Measurements from ENCODE around the gene PRR12.

DNA sequence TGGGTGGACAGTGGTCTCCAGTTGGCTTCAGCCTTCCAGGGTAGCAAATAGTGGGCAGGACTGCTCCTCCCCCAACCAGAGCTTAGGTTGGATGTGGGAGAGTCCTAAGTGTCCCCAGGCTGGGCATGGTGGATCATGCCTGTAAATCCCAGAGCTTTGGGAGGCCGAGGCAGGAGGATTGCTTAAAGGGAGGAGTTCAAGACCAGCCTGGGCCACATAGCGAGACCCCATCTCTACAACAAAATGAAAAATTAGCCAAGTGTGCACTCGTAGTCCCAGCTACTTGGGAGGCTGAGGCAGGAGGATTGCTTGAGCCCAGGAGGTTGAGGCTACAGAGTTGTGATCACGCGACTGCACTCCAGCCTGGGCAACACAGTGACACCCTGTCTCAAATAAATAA lies 41.6 kb downstream of the PRR12 start:
- TF ChIP-seq, protein P1, sequence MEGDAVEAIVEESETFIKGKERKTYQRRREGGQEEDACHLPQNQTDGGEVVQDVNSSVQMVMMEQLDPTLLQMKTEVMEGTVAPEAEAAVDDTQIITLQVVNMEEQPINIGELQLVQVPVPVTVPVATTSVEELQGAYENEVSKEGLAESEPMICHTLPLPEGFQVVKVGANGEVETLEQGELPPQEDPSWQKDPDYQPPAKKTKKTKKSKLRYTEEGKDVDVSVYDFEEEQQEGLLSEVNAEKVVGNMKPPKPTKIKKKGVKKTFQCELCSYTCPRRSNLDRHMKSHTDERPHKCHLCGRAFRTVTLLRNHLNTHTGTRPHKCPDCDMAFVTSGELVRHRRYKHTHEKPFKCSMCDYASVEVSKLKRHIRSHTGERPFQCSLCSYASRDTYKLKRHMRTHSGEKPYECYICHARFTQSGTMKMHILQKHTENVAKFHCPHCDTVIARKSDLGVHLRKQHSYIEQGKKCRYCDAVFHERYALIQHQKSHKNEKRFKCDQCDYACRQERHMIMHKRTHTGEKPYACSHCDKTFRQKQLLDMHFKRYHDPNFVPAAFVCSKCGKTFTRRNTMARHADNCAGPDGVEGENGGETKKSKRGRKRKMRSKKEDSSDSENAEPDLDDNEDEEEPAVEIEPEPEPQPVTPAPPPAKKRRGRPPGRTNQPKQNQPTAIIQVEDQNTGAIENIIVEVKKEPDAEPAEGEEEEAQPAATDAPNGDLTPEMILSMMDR (IDR thresholded peaks at IDR 0.05 in 8 of 11, conservative IDR thresholded peaks at IDR 0.05 in 3 of 11), result no peak
- no peak for TF ChIP-seq POLR2A (IDR thresholded peaks at IDR 0.05)
- TF ChIP-seq POLR2AphosphoS5 (IDR thresholded peaks at IDR 0.05), result peak in 1 of 3 donors; percentile 11
